Heart right ventricle (tissue), 16 donors: ENCODE measurements around the gene FAM219A. TPM values are rescaled to one million over a fixed set of nuclear protein-coding genes. Genes with fewer than 3 reads are reported as not detected.

ENCODE experiments used
- ATAC-seq, 8 donors: fragments of 200-7000 bp; cut with Tn5 transposase; one replicate each; pipeline ENCODE4 v1.9.1; 2020; ENCODE audit warnings: mild to moderate bottlenecking in 8 of 8, moderate library complexity in 8 of 8, moderate number of reproducible peaks in 1 of 8
- DNase-seq, 2 donors: peaks; one replicate each; pipeline ENCODE4 v3.0.0-alpha.2; 2020
- H3K27ac ChIP-seq, 10 donors: fragments of 200-600 bp; sonication (generic) in 2 of 10; one replicate each; pipeline versions ENCODE4 v1.5.0 to v1.8.0; 2020 to 2022; ENCODE audit warnings: mild to moderate bottlenecking in 3 of 10
- H3K27me3 ChIP-seq, 7 donors: fragments of 200-600 bp; one replicate each; pipeline ENCODE4 v1.8.0; 2021 to 2022; ENCODE audit warnings: mild to moderate bottlenecking in 2 of 7
- H3K36me3 ChIP-seq, 9 donors: fragments of 200-600 bp; sonication (generic) in 1 of 9; one replicate each; pipeline versions ENCODE4 v1.5.0 to v1.8.0; 2020 to 2022; ENCODE audit warnings: mild to moderate bottlenecking in 2 of 9
- H3K4me1 ChIP-seq, 9 donors: fragments of 200-600 bp; sonication (generic) in 1 of 9; one replicate each; pipeline versions ENCODE4 v1.5.0 to v1.8.0; 2020 to 2022; ENCODE audit warnings: mild to moderate bottlenecking in 4 of 9
- H3K4me3 ChIP-seq, 10 donors: fragments of 200-600 bp; sonication (generic) in 2 of 10; one replicate each; pipeline versions ENCODE4 v1.5.0 to v1.8.0; 2020 to 2022; ENCODE audit warnings: mild to moderate bottlenecking in 7 of 10, moderate library complexity in 2 of 10
- H3K9me3 ChIP-seq, 11 donors: fragments of 200-600 bp in 10 of 11; sonication (generic) in 2 of 11; one replicate each; pipeline versions ENCODE4 v1.5.0 to v1.8.0; 2013 to 2022; ENCODE audit warnings: mild to moderate bottlenecking in 2 of 11, control low read depth in 1 of 11, moderate library complexity in 1 of 11
- CTCF ChIP-seq, 9 donors: fragments of 200-600 bp; sonication (generic) in 2 of 9; IDR thresholded peaks; one replicate each; pipeline versions ENCODE4 v1.5.0 to v1.8.0; 2021 to 2022; ENCODE audit warnings: antibody characterized with exemption in 9 of 9, mild to moderate bottlenecking in 5 of 9, moderate library complexity in 1 of 9
- WGBS, 2 donors: extraction: QIAGEN DNeasy Blood & Tissue Kit; methylation state at CpG; one replicate each; pipeline ENCODE4 v1.1.7; 2013; ENCODE audit warnings: inconsistent platforms in 1 of 2; 5-methylcytosine and 5-hydroxymethylcytosine counted together
- intact Hi-C, 10 donors: fragments of 100-400 bp; cut with DNase I; formaldehyde crosslinking; loops; one replicate each; pipeline versions ENCODE4 v1.11.1 to v1.14.2; 2022
- polyA plus RNA-seq, 2 donors: library from polyadenylated mRNA; stranded (reverse); fragments of 200-250 nt; gene quantifications; one replicate each; pipeline ENCODE4 v1.2.3, GENCODE V29; 2013
- total RNA-seq, 10 donors: library from RNA; stranded (reverse); fragmentation: NEBNext Ultra II Directional in 3 of 10; extraction: Animal tissue kit (Norgen Biotek cat#: 25700) in 3 of 10; gene quantifications; one replicate each; pipeline versions ENCODE4 v1.2.1 to v1.2.4, GENCODE V29; 2021 to 2023
- donor health status: Arrhythmogenic right ventricular cardiomyopathy.
- donor health status: ischemic (EF 13 %, LVEDD 7.1; RV severe dilation, severe dysfunction).
- donor health status: healthy with polysubstance abuse.
- donor health status: DM: no; HTN: yes; CAD: no.
- donor health status: DM: no; HTN: no; CAD: no.
- donor health status: ischemic (EF 25% LVEDD 6.9; RV normal size, moderate dysfunction).
- donor health status: ischemic (EF 25% LVEDD 5.7; RV mildly dilated, moderate dysfunction).
- donor health status: healthy.
- donor health status: DM: yes; HTN: yes; CAD: no.
- donor health status: Ischemic cardiomyopathy.
- donor health status: ischemic (EF 35%, LVEDD 5.7; RV mildly dilated, moderate dysfunction).
- donor health status: nonischemic (EF 11% LVEDD 7.7; RV severe dilation, severe dysfunction).
- donor health status: DM: yes; HTN: yes; CAD: no.
- donor health status: PGD.
- donor health status: ischemic (EF 29% LVEDD 5.4; RV normal size, mild dysfunction).
- donor health status: nonischemic (EF 23%, LVEDD 6.1; RV moderate dilation, normal function).

The FAM219A gene
- total and polyA plus RNA-seq, 12 donors, result 15.1 to 38.6 (median 25.9) TPM

GRCh38 chr9:34405719-34406118, 52.7 kb downstream of the FAM219A start:
- H3K9me3 ChIP-seq, result no peaks in the 10 kb centered on the region
- no peaks in the 10 kb centered on the region for H3K27me3 ChIP-seq
- TF ChIP-seq CTCF (IDR thresholded peaks at IDR 0.05), result no peak
- ATAC-seq, result no peak
- intact Hi-C loops, result loop anchor here in 4 of 10 donors (5.0 to 10.0 kb wide), 5 partner anchors 89 to 787 kb away; no protein-coding TSS in a partner anchor
- WGBS, 2 donors, result 89 to 95% methylated on average over 7 of the region's 7 CpGs
- peaks cover 0 to 10% (median 0%) of the 10 kb centered on the region in 9 donors for H3K4me1 ChIP-seq
- no peak overlapping the region for H3K27ac ChIP-seq
- no peak overlapping the region for H3K4me3 ChIP-seq
- H3K36me3 ChIP-seq, result peaks cover 0 to 76% (median 32%) of the 10 kb centered on the region in 9 donors
- DNase-seq, result no peak

GRCh38 chr9:34403554-34404380, 54.6 kb downstream of the FAM219A start:
- Histone ChIP-seq H3K27ac (no peak overlapping the region), H3K9me3 (no peaks in the 10 kb centered on the region), H3K27me3 (no peaks in the 10 kb centered on the region), H3K4me3 (no peak overlapping the region), H3K36me3 (peaks cover 0 to 80% (median 49%) of the 10 kb centered on the region in 9 donors), H3K4me1 (peaks cover 0 to 5% (median 0%) of the 10 kb centered on the region in 9 donors)
- ATAC-seq, result peak in 7 of 8 donors; percentile 39 to 71 (median 61)
- DNase-seq, result peak; percentile 64 to 71
- TF ChIP-seq CTCF (IDR thresholded peaks at IDR 0.05), result peak; percentile 92 to 99 (median 98)
- intact Hi-C loops, result loop anchor here in 9 of 10 donors (1.0 to 10.0 kb wide), 12 partner anchors 91 to 201 kb away; no protein-coding TSS in a partner anchor

- intact Hi-C loops, result loop anchor here in 8 of 10 donors (5.0 to 10.0 kb wide), 8 partner anchors 94 to 204 kb away; no protein-coding TSS in a partner anchor
- Histone ChIP-seq H3K27me3 (no peaks in the 10 kb centered on the region), H3K4me1 (peaks cover 0 to 5% (median 0%) of the 10 kb centered on the region in 9 donors), H3K36me3 (peaks cover 0 to 98% (median 49%) of the 10 kb centered on the region in 9 donors), H3K4me3 (no peak overlapping the region), H3K9me3 (no peaks in the 10 kb centered on the region), H3K27ac (no peak overlapping the region)
- 85 to 86% methylated on average over 40 of the region's 40 CpGs for WGBS, 2 donors
- DNase-seq (no peak), ATAC-seq (no peak)
- TF ChIP-seq CTCF (IDR thresholded peaks at IDR 0.05), result no peak
Observed at GRCh38 chr9:34400686-34401602, 57.4 kb downstream of the FAM219A start.

- H3K4me3 ChIP-seq, result no peak overlapping the region
- intact Hi-C loops, result loop anchor here in 8 of 10 donors (5.0 to 10.0 kb wide), 8 partner anchors 95 to 205 kb away; no protein-coding TSS in a partner anchor
- no peak overlapping the region for H3K27ac ChIP-seq
- no peak for ATAC-seq
- H3K9me3 ChIP-seq, result no peaks in the 10 kb centered on the region
- no peak for TF ChIP-seq CTCF (IDR thresholded peaks at IDR 0.05)
- no peak for DNase-seq
- H3K27me3 ChIP-seq, result no peaks in the 10 kb centered on the region
- peaks cover 0 to 91% (median 49%) of the 10 kb centered on the region in 9 donors for H3K36me3 ChIP-seq
- 78% methylated on average over 12 of the region's 12 CpGs for WGBS, 2 donors
- peaks cover 0 to 8% (median 0%) of the 10 kb centered on the region in 9 donors for H3K4me1 ChIP-seq
Observed at GRCh38 chr9:34400275-34400674, 58.1 kb downstream of the FAM219A start.
